HFFc6 (cell line): ENCODE results near the gene PIH1D1. TPM values are rescaled to one million over a fixed set of nuclear protein-coding genes. Genes with fewer than 3 reads are reported as not detected.

ENCODE experiments used
- DNase-seq: peaks from one replicate; pipeline ENCODE4 v3.0.0-alpha.2; 2018
- H3K27ac Mint-ChIP-seq: 2 replicates; pipeline ENCODE4 v1.8.0; 2020; ENCODE audit warnings: mild to moderate bottlenecking, mixed read lengths
- H3K27me3 Mint-ChIP-seq: 2 replicates; pipeline ENCODE4 v1.8.0; 2021; ENCODE audit warnings: mild to moderate bottlenecking, moderate library complexity, mixed read lengths; ENCODE audit not compliant: insufficient read depth
- H3K36me3 Mint-ChIP-seq: 2 replicates; pipeline ENCODE4 v1.8.0; 2021; ENCODE audit warnings: low read depth, mixed read lengths
- H3K4me1 Mint-ChIP-seq: 2 replicates; pipeline ENCODE4 v1.8.0; 2020; ENCODE audit warnings: low read depth, mixed read lengths
- H3K4me3 Mint-ChIP-seq: 2 replicates; pipeline ENCODE4 v1.8.0; 2020; ENCODE audit warnings: mild to moderate bottlenecking, moderate library complexity, mixed read lengths
- H3K9me3 Mint-ChIP-seq: 2 replicates; pipeline ENCODE4 v1.8.0; 2020; ENCODE audit warnings: mild to moderate bottlenecking, mixed read lengths
- total RNA-seq, 6 experiments: library from RNA; stranded (reverse); fragmentation: NEBNext Ultra II Directional; extraction: Animal tissue kit (Norgen Biotek cat#: 25700); gene quantifications; 2 replicates in 1 of 6; 3 replicates in 5 of 6; pipeline ENCODE4 v1.2.3, GENCODE V29; 2021
- TF ChIP-seq, protein P1 (sequence below): fragments of 200-600 bp; sonication (generic); IDR thresholded peaks from 2 replicates; pipeline ENCODE4 v1.5.0; 2021; ENCODE audit warnings: antibody characterized with exemption, mild to moderate bottlenecking

PIH1D1 gene
- total RNA-seq, 6 experiments from 2014 or later: 55.8 to 65.6 (median 57.5) TPM

DNA sequence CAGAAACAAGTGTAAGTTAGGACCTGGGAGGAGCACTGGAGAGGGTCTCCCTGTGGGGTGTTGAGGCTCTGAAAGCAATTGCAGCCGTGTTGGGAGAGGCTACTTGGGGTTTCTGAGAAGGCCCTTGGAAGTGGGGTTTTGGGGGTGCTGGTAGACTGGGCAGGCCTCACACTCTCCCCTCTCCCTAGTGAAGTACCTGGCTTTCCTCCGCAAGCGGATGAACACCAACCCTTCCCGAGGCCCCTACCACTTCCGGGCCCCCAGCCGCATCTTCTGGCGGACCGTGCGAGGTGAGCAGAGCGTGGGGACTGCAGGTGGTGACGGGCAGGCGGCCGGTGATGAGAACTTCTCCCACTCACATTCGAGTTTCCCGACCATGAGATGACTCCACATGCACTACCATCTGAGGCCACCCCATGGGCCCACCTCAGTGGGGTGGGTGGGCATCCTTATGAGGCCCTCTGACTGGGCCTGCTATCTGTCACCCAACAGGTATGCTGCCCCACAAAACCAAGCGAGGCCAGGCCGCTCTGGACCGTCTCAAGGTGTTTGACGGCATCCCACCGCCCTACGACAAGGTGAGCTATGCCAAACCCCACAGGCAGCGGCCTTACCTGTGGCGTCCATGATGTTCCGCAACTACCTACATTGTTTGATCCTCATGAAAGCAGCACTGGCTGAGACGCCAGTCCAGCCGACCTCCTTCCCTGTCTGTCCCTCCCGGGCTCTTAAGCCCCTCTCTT lies 38.8 kb upstream of the PIH1D1 start:
- peak overlapping the region; percentile 98 for H3K27ac Mint-ChIP-seq
- H3K36me3 Mint-ChIP-seq: peaks cover 49% of the 10 kb centered on the region
- no peak for DNase-seq
- peaks cover 34% of the 10 kb centered on the region for H3K9me3 Mint-ChIP-seq
- peaks cover 10% of the 10 kb centered on the region; the same call in 1 of the 2 replicates for H3K4me1 Mint-ChIP-seq
- TF ChIP-seq, protein P1, sequence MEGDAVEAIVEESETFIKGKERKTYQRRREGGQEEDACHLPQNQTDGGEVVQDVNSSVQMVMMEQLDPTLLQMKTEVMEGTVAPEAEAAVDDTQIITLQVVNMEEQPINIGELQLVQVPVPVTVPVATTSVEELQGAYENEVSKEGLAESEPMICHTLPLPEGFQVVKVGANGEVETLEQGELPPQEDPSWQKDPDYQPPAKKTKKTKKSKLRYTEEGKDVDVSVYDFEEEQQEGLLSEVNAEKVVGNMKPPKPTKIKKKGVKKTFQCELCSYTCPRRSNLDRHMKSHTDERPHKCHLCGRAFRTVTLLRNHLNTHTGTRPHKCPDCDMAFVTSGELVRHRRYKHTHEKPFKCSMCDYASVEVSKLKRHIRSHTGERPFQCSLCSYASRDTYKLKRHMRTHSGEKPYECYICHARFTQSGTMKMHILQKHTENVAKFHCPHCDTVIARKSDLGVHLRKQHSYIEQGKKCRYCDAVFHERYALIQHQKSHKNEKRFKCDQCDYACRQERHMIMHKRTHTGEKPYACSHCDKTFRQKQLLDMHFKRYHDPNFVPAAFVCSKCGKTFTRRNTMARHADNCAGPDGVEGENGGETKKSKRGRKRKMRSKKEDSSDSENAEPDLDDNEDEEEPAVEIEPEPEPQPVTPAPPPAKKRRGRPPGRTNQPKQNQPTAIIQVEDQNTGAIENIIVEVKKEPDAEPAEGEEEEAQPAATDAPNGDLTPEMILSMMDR: no peak
- peaks cover 48% of the 10 kb centered on the region for H3K27me3 Mint-ChIP-seq
- peak overlapping the region; percentile 98 for H3K4me3 Mint-ChIP-seq

DNA sequence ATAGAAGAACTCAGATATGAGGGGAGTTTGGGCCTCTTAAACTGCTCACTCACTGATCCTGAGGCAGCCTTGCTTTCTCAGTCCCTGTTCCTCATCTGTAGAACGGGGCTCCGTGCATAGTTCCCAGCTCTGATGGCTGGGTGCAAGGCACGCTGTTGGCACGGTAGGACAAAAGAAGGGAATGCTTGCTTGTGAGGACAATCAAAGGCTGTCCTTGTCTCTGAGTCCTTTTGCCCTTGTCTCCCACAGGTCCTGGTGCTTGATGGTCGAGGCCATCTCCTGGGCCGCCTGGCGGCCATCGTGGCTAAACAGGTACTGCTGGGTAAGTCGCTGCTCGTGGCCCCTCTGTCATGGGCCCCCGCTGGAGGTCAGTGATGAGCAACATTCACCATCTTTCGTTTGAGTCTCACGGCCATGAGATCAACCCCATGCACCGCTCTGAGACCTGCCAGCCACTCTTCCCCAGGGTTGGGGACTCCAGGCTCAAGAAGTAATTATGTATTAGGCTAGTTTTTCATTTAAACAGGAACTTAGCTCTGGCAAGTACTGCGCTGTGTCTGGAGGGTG lies 38.1 kb upstream of the PIH1D1 start:
- H3K27ac Mint-ChIP-seq: peak overlapping the region; percentile 98
- peaks cover 49% of the 10 kb centered on the region for H3K36me3 Mint-ChIP-seq
- TF ChIP-seq, protein P1: no peak
- peaks cover 44% of the 10 kb centered on the region for H3K27me3 Mint-ChIP-seq
- peaks cover 27% of the 10 kb centered on the region for H3K9me3 Mint-ChIP-seq
- H3K4me1 Mint-ChIP-seq: peaks cover 10% of the 10 kb centered on the region; the same call in 1 of the 2 replicates
- peak overlapping the region; percentile 98 for H3K4me3 Mint-ChIP-seq
- DNase-seq: no peak

DNA sequence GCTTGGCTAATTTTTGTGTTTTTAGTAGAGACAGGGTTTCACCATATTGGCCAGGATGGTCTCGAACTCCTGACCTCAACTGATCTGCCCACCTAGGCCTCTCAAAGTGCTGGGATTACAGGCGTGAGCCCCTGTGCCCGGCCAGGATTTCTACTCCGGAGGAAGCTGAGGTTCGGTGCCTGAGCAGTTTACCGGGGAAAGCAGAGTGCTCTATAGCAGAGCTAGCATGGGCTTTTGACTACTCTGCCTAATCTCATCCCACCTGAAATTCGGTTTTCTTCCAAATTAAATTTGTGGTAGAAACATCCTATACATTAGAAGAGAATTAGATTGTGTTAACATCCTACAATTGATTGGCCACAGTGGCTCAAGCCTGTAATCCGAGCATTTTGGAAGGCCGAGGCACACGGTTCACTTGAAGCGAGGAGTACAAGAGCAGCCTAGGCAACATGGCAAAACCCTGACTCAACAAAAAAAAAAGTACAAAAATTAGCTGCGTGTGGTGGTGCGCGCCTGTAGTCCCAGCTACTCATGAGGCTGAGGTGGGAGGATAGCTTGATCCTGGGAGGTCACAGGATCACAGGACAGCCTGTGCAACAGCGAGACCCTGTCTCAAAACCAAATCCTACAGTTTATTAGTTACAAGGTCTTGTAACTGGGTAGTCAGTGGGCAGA lies 37.4 kb upstream of the PIH1D1 start:
- no peak for DNase-seq
- H3K9me3 Mint-ChIP-seq: peaks cover 26% of the 10 kb centered on the region
- peaks cover 38% of the 10 kb centered on the region for H3K27me3 Mint-ChIP-seq
- peak overlapping the region; percentile 98 for H3K27ac Mint-ChIP-seq
- peak overlapping the region; percentile 98 for H3K4me3 Mint-ChIP-seq
- H3K36me3 Mint-ChIP-seq: peaks cover 49% of the 10 kb centered on the region
- H3K4me1 Mint-ChIP-seq: peaks cover 10% of the 10 kb centered on the region; the same call in 1 of the 2 replicates
- TF ChIP-seq, protein P1: no peak

DNA sequence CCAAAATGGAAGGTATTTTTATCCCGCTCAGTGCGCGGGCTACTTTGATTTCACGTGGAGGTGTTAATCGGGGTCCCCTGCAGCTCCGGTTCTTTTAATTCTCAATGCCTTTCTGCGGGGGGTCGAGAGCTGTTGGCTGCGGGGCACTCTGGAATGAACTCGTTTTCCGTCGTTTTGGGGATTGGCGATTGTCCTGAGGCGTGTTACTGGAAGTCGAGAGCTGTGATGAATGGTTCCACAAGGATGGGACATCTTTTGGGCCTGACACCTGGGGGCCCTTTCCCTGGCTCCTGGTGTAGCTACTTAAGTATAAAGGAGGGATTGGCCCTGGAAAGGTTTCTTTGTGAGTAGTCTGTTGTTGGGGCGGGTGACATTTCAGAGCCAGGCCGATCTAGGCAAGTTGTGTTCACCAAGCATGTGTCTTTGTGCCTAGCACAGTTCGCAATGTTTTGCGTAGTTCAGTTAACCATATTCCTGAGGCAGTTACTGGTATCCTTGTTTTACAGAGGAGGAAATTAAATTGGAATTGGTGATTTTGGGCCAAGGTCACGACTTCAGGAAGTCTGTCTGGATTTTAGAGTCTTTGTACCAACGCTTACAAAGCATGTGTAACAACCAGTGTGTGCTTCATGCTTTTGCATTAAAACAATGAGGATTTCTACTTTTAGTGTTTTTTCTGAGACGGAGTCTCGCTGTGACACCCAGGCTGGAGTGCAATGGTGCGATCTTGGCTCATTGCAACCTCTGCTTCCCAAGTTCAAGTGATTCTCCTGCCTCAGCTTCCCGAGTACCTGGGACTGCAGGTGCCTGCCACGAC lies 36.6 kb upstream of the PIH1D1 start:
- Mint-ChIP-seq H3K36me3 (peaks cover 48% of the 10 kb centered on the region), H3K27ac (peak overlapping the region; percentile 98), H3K9me3 (peaks cover 23% of the 10 kb centered on the region), H3K27me3 (peaks cover 32% of the 10 kb centered on the region), H3K4me3 (peak overlapping the region; percentile 98), H3K4me1 (peaks cover 10% of the 10 kb centered on the region; the same call in 1 of the 2 replicates)
- TF ChIP-seq, protein P1: no peak
- DNase-seq: no peak
